GM19099 (cell line): ENCODE measurements around the gene DENND4A.

Experiments used
- POLR2A ChIP-seq: IDR thresholded peaks from 3 replicates; pipeline ENCODE4 v1.6.1; 2011; ENCODE audit warnings: low read depth; ENCODE audit not compliant: insufficient read length; ENCODE audit errors: extremely low read depth

DENND4A gene

DNA sequence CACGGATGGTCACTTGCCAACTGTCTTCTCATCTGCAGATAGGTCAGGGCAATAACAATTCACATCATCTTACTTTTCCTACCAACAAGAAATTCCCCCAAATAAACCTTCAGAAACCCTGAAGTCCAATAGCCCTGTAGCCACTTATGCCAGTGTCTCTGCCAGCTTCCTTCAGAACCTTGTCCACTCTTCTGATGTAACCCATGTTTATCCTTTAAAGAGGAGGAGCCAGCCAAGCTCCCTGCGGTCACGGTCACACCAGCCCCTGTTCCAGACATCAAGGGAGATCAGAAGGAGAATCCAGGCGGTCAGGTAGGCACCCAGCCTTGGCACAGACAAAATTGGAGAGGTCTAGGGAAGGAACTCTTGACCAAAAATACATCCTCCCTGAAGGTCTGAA lies 146.7 kb downstream of the DENND4A start:
- TF ChIP-seq POLR2A, result no peak

DNA sequence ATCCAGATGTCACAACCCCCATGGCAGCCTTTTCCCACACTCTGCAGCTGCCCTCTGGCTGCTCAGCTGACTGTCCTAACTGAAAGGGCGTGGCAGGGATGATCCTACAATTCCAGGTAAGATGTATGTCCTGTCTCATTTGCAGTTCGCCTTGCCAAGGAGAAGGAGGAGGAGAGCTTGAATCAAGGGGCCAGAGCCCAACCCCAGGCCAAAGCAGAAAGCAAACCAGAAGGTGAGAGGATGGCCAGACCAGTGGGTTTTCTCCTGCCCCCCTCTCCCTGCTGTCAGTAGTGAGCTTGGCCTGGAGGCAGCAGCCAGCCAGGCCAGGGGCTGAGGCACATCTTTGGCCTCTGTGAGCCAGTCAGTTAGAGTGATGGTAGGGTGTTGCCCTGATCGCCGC lies 147.8 kb downstream of the DENND4A start:
- no peak for TF ChIP-seq POLR2A

DNA sequence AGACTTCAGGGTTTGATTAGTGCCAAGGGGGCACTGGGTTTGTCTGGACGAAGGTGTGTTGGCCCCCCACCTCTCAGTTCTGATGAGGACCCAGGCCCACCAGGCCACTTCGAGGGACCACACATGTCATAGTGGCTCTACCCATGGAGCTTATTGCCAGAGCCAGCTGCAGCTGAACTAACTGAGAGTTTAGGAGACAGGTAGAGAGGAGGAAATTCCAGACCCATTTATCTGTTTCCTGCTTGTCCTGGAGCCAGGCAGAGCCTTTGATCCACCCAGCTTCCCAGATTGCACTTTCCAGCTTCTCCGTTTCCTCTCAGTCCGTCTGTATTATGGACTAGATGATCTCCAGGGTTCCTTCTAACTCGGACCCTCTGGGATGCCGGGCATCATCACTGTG lies 149.5 kb downstream of the DENND4A start:
- TF ChIP-seq POLR2A, result no peak

DNA sequence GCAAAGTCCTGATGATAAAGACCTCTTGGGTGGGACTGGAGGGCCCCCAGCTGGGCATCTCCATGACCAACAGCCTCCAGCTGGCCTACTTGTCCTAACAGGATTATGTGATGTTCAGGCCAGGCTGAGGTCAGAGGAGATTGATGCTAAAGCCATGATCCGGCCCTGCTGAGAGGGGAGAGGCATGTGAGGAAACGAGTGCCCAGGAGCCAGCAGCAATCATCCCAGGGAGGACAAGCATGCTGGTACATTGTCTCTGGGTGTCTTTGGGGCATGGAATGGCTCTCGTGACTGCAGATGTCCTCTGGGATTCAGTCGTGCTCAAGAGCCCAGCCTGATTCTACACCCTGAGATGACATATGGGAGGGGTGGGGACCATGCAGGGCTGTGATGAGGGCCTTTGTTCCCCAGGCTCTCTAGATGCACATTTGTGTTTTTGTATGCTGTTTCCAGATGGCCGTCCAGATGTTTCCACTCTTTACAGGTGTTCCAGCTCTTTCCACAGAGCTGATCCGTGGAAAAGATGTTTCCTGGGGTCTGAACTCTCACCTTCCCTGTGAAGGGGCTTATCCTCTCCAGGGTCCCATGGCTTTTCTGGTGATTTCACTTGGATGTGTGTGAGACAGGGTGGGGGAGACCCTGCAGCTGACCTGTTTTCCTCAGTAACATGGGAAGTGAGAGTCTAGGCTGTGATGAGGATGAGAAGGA lies 150.2 kb downstream of the DENND4A start:
- no peak for TF ChIP-seq POLR2A

DNA sequence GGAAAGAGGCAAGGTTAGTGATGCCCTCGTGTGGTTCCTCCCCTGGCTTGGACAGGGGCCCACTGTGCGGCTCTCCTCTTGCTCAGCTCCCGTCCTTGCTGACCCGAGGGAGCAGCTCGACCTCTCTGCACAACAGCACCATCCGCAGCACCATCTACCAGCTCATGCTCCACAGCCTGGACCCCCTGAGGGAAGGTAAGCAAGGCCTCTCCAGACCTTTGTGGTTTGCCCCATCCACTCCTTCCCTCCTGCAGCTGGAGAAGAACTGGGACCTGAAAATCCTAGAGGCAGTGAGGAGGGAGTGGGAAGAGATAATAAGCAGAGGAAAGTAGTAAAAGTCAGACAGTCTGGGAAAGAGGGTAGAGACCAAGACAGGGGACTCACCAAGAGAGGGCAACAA lies 152.6 kb downstream of the DENND4A start:
- no peak for TF ChIP-seq POLR2A

DNA sequence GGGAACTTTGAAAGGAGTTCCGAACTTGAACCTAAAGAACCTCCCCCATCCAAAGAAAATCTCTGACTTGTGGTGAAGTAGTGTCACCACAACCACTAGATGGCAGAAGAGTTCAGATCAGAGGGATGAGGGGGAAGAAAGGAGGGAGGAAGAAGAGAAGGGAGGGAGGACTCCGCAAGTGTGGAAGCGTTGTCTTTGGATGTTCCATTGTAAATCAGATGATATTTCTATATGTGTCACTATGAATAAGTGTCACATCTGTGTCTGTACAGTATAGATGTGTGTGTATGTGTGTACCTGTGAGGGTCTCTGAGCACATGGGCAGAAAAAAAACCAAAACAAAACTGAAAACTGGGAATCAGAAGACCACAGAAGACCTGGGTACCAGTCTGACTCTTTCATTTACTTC lies 153.4 kb downstream of the DENND4A start:
- no peak for TF ChIP-seq POLR2A

DNA sequence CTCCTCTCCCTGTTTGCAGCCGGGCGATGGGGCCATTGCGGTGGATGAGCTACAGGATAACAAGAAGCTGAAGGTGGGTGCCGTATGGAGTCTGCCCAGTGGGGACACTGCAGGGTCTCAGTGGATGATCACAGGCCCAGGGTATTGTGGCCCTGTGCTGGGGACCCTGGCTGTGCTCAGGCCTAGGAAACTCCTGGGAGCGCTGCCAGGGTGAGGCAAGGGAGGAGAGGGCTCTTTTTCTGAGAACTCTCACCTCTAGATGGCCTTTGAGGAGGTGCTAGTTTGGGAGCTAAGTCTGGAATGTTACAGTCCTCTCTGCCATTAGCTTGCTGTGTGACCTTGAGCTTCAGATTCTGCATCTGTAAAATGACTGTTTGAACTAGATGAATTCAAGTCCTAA lies 154.0 kb downstream of the DENND4A start:
- TF ChIP-seq POLR2A, result no peak

DNA sequence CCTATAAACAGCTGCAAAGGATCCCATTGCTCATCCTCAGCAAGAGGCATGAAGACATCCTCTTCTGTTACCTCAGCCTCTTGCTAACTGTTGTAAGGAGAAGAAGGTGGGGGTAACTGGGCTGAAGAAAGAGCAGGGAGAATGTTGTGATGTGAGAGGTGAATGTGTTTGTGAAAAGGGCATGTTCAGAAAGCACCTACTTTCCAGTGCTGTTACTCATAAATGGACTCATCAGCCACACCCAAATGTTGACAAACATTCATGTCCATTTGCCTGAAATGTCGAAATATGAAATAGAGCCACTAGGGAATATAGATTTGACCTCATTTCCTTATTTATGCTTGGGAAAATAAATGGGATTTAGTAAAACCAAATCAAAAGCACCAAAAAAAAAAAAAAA lies 157.7 kb downstream of the DENND4A start:
- TF ChIP-seq POLR2A, result no peak

DNA sequence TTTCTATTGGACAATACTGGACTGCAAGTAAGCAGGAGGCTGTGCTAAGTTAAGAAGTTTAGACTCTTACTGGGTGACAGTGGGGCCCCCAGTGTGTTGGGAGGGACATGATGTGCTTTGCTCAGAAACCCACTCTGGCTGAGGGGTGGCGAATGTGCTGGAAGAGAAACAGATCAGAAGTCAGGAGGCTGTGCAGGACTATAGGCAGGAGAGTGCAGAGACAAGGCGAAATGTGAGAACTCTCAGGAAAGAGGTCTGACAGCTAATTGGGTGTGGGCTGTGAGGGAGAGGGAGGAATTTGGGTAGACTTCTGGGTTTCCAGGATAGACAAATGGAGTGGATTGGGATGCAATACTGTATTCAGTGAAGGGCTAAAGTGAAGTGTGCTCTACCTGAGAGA lies 158.3 kb downstream of the DENND4A start:
- TF ChIP-seq POLR2A, result no peak

DNA sequence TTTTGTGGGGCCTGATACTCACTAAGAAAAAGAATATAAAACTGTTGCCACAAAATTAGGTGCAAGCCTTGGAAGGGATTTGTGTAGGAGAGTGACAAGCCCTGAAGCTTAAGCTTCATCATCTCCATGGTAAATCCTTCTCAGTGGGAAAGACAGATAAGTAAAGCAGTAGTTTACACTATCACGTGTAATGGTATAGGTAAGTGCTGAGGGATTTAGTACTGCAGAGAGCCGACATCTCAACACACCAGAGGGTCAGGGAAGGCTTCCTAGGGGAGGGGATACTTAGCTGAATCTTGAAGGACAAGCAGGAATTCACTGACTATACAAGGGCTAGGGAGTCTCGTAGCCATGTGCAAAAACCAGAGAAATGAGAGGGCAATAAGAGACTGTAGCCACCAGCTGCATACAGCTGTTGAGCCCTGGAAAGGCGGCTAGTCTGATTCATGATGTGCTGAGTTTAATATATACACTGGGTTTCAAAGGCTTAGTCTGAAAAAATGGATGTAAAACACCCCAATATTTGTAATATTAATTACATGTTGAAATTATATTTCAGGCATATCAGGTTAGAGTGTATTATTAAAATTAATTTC lies 159.2 kb downstream of the DENND4A start:
- no peak for TF ChIP-seq POLR2A

DNA sequence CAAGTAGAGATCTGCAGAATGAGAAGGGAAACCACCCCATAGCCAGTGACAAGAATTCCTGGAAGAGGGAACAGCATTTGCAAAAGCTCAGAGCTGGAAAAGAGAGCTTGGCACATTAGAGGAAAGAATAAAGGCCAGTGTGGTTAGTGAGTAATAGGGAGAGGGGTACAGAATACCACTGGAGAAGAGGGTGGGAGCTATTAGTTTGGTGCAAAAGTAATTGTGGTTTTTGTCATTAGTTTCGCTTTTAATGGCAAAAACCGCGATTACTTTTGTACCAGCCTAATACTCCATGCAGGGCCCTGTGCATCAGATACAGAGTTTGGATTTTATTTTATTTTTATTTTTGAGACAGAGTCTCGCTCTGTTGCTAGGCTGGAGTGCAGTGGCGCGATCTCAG lies 160.6 kb downstream of the DENND4A start:
- TF ChIP-seq POLR2A, result no peak

DNA sequence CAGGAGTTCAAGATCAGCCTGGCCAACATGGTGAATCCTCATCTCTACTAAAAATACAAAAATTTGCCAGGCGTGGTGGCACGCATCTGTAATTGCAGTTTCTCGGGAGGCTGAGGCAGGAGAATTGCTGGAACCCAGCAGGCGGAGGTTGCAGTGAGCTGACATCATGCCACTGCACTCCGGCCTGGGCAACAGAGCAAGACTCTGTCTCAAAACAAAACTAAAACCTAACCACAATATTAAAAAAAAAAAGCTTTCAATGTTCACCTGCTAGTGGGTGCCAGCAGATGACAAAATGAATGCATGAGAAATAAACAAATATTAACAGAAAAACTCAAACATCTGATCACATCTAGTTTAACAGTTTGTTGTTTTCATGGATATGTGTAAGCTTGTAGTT lies 161.3 kb downstream of the DENND4A start:
- no peak for TF ChIP-seq POLR2A

DNA sequence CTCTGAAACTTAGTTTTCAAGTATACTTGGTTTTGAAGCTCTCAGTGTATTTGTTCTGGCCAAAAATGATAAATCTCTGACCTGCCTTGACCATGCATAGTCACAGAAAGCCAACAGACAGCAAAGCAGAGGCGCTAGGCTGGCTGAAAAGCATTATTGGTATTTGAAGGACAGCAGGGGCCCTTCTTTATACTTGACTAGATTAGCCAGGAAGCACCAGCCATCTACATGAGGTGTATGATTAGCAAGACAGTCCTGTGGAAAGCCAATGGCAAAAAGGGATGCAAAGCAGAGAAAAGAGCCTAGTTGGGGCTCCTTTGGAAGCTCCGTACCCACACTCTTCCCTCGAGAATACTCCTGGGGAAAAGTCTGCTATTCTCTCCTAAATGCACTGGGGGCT lies 162.5 kb downstream of the DENND4A start:
- no peak for TF ChIP-seq POLR2A

DNA sequence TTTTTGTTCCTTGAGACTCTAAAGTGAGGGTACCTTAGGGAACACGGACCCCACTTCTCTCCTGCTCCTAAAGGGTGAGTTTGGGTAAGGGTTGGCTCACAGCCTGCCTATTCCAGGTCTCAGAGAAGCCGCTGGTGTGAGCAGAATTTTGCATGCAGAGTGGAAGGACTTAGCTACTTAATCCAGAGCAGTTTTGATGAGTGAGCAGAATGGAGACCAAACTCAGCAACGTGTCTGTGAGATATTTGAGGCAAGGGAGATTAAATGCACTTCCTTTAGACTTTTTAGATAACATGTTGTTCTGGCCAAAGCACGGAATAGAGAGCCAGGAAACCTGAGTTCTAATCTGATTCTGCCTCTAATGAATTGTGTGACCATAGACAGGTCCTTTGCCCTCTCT lies 165.2 kb downstream of the DENND4A start:
- TF ChIP-seq POLR2A, result no peak

DNA sequence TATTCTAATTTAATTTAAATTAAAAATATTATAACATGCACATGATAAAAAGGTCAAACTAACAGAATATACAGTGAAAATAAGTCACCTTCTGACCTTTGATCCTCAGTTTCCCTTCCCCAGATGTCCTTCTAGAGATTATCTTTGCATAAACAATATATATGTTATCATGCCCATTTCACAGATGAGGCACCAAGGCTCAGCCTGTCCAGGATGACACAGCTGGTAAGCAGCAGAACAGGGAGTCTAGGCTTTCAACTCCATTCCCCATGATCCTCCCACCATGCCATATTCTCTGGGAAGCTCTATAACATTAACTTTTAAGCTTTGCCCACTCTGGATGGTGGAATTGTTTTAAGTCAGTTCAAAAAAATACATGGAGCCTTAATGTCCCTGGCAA lies 169.0 kb downstream of the DENND4A start:
- no peak for TF ChIP-seq POLR2A

DNA sequence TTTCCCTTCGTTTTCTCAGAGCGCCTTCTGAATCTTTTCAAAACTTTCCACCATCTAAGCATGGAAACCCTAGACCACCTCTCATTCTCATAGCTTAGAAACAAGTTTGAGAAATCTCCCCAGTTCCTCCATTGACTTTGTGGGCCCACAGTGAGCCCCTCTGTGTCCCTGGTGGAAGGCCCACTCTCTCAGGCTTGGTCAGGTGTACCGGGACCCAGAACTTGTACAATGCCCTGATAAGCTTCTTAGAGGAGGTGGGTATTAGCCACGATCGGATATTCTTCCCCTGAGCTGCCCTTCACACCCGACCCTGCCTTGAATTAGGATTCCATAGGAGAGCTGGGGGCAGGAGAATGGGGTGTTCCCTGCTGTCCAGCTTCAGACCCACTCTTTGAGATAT lies 170.5 kb downstream of the DENND4A start, which contains the start of gene SLC24A1:
Gene SLC24A1, plus strand, starts transcription at position 301 of the 400 bp plus-strand sequence. CDS start 2,143 bp downstream, outside the sequence.
- no peak for TF ChIP-seq POLR2A

DNA sequence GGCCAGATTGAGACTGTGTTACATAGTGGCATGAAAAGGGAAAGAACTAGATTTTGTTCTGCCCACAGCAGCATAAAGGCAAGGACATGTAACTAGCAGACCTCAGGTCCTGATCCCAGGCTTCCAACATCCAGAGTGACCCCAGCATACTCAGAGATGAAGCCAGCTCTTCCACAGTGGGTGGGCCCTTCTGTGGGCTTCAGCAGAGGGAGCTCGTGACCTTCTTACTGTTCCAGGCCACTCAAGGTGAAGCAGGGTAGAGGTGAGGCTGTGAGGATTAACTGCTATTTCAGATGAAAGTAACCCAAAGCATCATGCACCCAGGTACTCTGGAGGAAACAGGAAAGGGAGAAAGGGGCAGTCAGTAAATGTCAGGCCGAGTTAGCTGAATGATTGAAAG lies 171.3 kb downstream of the DENND4A start:
- no peak for TF ChIP-seq POLR2A

DNA sequence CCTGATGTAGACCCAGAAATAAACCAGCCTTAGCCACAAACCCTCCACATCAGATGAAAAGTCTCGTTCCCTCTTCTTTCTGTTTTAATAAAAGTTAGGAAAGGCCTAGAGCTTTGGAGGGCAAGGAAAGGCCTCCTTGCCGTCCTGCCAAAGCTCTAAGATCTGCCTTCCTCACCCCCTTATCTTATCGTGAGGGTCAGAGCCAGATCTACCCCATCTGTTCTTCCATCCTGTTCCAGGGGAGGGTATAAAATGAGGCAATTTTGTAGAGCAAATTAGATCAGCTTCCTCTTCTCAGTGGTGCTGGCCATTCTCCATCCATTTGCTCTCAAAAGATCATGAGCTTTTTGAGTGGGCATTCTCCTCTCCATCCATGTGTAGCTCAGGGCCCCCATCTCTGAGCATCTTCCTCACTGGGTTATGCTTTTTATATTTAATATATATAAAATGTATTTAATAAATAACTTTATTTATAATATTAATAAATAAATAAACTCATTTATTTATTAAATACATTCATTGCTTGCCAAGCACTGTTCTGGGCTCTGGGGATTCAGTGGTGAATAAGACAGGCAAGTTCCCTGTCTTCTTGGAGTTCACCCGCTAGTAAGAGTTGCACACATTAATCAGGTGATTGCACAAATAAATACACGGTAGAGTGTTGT lies 172.3 kb downstream of the DENND4A start:
- TF ChIP-seq POLR2A, result no peak
